ENCODE data around the gene SRCAP.
A peak's percentile ranks its signal among the peaks of the same experiment; 100 is the strongest.

SRCAP gene

DNA sequence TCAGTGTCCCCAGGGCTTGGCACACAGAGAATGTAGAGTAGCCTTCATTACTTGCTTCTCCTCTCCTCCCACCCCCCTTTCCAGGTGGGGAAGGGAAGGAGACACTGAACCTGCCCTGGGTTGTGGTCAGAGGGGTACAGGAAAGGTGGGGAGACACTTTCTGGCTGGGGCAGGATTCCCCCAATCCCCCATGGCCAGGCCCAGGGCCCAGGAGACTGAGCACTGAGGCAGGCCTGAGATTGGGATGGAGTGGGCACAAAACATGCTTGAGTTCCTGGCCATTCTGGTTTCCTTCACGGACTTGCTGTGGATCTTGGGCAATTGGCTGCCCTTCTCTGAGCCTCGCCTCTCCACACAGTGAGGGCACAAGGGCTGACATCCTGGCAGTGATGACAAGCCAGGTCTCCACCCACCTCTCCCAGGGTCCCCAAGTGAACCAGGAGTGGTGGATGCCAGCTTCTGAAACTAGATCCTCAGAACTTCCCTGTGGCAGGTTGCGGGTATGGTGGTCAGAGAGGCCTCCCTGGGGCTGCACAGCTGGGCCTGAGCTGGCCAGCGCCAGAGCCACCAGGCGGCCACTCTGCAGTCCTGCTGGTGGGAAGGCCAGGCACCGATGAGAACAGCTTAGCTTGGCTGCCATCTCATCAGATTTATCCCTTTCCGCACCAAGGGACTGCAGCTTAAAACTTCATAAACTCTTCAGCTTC lies 78.8 kb downstream of the SRCAP start:
- DNase-seq: no peak

GRCh38 chr16:30778549-30779244 lies 79.7 kb downstream of the SRCAP start:
- DNase-seq: no peak

- no peak for DNase-seq
These were observed 80.6 kb downstream of the SRCAP start for GRCh38 chr16:30779596-30779995.

DNA sequence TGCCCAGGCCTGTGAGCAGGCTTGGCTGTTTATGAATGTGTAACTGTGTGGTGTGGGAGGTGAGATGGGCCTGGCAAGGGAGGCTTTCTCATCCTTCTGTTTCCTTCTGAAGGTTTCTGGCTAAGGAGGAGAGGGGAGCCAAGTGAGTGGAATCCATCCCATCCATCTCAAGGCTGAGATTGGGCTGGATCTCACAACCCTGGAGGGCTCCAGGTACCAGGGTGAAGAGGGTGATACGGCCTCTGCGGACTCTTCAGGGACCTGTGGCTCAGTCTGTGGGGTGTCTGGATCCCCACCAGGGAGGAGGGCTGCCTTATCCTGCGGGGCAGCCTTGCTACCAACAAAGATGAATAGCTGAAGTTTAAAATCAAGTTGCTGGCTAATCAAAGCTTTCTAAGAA lies 81.0 kb downstream of the SRCAP start:
- DNase-seq: no peak

DNA sequence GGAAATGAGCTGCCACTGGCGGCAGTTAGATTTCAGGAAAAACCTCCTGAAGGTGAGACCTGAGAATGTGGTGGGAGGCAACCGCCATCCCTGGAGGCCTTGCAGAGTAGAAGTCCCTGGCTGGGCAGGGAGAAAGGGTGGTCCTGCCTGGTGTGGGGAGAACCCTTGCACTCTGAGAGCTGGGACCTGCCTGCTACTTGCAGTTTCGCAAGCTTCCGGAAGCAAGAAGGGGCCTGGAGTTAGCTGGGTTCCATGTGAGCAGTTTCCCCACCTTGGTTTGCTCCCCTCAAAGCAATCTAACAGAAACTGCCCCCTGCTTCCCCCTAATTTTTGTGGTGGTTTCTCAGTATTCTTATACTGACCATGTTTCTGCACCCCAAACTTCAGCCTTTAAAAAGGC lies 81.6 kb downstream of the SRCAP start:
- no peak for DNase-seq

DNA sequence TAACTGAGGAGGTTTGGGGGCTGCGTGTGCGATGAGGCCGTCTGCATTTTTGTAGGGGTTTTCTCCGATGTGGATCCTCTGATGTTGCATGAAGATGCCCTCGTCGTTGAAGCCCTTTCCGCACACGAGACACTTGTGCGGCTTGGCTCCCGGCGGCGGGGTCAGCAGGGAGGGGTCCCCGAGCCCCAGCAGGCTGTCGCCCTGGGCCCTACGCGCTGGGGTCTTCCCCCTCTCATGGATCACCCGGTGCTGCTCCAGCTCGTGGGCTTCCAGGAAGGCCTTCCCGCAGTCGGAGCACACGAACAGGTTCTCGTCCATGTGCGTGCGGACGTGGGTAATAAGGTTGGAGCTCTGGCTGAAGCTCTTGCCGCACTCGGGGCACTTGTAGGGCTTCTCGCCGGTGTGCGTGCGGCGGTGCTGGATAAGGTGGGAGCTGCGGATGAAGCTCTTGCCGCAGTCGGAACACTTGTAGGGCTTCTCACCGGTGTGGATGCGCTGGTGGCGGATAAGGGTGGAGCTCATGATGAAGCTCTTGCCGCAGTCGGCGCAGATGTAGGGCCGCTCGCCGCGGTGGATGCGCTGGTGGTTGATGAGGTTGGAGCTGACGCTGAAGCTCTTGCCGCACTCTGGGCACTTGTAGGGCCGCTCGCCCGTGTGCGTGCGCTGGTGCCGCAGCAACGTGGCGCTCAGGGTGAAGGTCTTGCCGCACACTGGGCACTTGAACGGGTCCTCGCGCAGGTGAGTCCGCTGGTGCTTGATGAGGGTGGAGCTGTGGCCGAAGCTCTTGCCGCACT lies 83.7 kb downstream of the SRCAP start:
- no peak for DNase-seq

DNA sequence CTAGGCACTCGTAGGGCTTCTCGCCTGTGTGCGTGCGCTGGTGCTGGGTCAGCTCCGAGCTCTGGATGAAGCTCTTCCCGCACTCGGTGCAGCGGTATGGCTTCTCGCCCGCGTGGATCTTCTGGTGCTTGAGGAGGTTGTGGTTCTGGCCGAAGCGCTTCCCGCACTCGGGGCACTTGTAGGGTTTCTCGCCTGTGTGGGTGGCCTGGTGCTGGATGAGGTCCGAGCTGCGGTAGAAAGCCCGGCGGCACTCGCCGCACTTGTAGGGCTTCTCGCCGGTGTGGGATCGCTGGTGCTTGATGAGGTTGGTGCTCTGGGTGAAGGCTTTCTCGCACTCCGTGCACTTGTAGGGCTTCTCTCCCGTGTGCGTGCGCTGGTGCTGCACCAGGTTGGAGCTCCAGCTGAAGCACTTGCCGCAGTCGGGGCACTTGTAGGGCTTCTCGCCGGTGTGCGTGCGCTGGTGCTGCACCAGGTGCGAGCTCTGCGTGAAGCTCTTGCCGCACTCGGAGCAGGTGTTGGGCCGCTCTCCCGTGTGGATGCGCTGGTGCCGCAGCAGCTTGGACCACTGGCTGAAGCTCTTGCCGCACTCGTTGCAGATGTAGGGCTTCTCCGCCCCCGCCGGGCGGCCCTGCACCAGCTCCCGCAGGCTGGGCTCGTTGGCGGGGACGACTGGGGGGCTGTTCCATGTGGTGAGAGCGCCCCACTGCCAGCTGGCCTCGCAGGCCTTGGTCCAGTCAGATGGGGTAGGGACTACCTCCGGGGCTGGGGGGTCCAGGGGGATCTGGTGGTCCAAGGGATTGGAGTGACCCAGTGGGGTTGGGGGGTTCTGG lies 84.5 kb downstream of the SRCAP start:
- no peak for DNase-seq

DNA sequence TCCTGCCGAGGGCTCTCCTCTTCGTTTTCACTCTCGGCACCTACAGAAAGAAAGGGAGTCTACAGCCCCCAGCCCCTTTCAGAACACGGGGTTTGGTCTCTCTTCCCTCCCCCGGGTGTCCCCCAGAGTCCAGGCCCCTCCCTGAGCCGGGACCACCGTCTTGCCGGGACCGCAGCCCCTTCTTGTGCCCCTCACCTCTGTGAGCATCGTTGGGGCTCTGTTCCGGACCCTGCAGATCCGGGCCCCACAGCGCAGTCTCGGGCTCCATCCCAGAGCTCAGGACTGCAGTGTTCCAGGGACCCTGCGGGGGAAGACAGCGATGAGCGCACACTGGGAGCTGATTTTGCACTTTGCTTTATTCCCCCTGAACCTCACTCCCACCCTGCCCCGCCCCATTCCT lies 85.2 kb downstream of the SRCAP start:
- DNase-seq: no peak

DNA sequence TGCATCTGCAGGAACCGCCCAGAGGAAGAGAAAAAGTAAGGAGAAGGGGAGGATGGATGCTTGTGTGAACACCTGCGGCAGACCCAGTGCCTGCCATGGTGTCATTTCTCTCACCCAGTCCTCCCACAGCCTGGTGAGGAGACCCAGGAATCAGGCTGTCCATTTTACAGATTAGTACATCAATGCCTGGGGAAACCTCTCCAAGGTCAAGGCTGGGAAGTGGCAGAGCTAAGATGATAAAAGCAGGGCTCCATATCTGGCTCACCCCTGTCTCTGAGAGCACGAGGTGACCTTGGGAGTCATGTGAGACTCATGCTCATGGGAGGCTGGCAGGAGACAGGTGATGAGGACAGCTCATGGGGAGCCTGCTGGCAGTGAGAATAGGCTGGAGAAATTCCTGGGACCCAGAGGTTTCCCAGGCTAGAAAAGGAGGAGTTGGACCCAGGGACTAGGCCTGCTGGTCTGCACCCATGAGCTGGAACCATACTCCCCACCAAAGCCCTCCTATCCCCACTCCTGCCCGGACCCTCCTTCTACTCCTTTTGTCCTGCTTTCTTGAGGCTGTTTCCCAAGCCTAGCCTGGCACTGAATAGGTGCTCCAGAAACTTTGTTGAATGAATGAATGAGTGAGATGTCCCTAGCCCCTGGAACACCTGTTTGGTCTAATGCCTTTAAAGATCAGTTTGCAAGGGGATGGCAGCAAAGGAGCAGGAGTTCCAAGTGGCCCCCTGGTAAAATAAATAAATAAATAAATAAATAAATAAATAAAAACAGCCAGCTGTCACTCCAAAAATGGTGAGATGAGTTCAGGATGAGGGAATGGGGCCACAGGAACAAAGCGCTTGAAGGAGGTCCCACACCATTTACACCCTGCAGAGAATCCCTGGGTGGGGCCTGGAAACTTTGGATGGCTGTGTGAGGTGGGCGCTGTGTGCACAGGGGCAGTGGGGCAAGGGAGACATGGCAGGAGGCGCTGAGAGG lies 86.4 kb downstream of the SRCAP start:
- no peak for DNase-seq

DNA sequence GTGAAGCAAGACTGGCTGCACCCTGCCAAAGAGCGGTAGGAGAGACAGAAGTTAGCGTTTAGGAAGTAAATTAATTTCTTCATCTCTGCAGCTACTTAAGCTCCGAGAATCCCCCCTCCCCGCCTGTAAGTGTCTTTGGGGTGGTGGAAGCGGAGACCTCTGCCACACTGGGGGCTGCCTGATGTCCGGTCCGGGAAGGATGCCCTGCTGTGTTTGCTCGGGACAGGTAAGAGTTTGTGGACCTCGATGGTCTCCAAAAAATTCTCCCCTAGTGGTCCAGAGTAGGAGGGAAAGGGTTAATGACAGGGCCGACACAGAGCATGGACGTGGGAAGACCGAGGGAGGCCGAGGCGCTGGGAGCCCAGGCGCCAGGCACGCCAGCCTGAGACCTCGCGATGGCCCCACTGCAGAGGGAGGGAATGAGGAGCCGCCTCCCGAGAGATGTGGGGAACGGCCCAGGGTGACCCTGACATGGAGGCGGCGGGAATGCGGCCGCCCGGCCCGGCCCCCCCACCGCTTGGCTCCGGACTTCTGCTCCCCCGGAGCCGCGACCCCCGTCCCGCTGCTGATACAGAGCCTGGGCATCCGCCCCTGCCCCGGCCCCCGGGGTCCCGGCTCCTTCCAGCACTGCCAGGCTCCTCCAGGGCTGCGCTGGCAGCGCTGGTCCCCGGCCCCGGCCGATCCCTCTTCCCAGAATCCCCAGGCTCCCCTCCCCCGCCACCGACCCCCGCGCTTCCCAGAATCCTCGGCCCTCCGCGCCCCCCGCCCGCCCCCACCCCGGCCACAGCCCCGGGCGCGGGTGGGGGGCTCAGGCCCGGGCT lies 87.4 kb downstream of the SRCAP start:
- DNase-seq: peak; percentile 65

DNA sequence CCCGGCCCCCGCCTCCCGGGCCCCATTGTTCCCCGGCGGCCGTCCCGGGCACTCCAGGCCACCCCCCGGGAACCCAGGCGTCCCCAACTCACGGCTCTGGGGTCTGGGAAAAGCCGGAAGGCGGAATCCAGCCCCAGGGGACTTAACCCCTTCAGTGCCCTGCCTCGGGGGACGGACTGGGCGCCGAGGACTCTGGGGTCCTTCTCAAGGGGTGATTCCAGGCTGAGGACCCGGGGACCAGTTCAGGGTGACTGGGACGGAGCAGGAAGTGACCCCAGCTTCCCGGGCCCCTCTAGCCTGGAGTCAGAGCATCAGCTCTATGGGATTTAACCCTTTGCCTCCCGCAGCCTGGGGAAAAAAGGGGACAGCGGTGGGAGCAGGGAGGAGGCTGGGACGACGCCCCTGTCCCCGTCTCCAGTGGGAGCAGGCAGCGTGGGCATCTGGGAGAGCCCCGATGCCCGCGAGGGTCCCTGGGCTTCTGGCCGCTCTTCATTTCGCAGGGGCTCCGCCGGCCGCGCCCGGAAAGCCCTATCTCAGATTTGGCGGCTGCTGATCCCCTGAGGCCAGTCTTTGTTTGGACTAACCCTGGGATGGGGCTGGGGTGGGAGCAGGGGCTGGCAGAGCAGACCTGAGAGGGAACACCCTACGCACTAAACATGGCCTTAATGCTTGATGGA lies 88.1 kb downstream of the SRCAP start, which contains the start of gene ZNF629:
Gene ZNF629, minus strand, starts transcription at position 270 of the 677 bp plus-strand sequence. CDS start 2,723 bp downstream, outside the sequence.
- peak; percentile 97 for DNase-seq

DNA sequence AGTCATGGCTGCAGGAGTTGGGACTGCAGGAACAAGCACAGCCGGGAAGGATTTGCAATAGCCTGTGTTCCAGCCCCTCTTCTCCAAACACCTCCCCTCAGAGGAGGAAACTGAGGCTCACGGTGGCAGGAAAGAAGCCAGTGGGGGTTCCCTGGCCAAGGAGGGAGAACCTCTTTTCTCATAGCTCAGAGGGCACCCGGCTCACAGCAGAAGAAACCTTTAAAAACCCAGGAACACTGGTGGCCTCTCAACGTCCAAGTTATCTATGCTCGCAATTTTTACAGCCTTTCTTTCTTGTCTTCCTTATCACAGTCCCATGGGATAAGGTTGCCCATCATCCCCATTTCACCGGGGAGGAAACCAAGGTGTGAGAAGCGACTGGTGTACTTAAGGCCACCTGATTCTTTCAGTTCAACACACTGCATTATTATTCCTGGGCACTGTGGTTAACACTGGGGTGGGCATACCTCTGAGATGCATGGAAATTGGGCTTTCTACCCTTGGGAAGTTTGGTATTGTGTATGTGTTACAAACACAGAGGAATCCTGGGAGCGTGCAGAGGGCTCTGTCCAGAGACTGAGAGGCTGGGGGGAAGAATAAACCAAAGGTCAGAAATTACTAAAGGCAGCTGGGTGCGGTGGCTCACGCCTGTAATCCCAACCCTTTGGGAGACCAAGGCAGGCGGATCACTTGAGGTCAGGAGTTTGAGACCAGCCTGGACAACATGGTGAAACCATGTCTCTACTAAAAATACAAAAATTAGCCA lies 88.8 kb downstream of the SRCAP start:
- DNase-seq: no peak
